Mononuclear cell (primary cell): ENCODE results near the gene TADA2A. TPM values are rescaled to one million over a fixed set of nuclear protein-coding genes. Genes with fewer than 3 reads are reported as not detected.

Experiments
- H3K27me3 ChIP-seq: 2 replicates; pipeline ENCODE4 v1.6.0; 2011; ENCODE audit warnings: low read length, control low read depth; ENCODE audit not compliant: insufficient read depth
- H3K4me1 ChIP-seq: 2 replicates; pipeline ENCODE4 v1.5.1; 2011; ENCODE audit warnings: mild to moderate bottlenecking, low read length, control low read depth; ENCODE audit not compliant: insufficient read depth
- H3K4me3 ChIP-seq: 2 replicates; pipeline ENCODE4 v1.5.1; 2011; ENCODE audit warnings: mild to moderate bottlenecking, low read length, moderate library complexity
- H3K9me3 ChIP-seq: 2 replicates; pipeline ENCODE4 v1.5.1; 2011; ENCODE audit warnings: low read depth, mild to moderate bottlenecking, control low read depth, low read length
- total RNA-seq: library from RNA; depleted of rRNA; stranded (reverse); fragments of >200 nt; gene quantifications from one replicate; pipeline ENCODE4 v1.2.3, GENCODE V29; 2012

TADA2A gene
- total RNA-seq, 1 donor, result 12.0 TPM

- H3K4me1 ChIP-seq, result peaks cover 29% of the 10 kb centered on the region
- H3K27me3 ChIP-seq, result peaks cover 8% of the 10 kb centered on the region
- no peaks in the 10 kb centered on the region for H3K9me3 ChIP-seq
- peak within 1 kb of the TSS; percentile 52 for H3K4me3 ChIP-seq
Observed at GRCh38 chr17:37489197-37490001, 82.7 kb downstream of the TADA2A start, which contains the start of gene DUSP14. Gene DUSP14 (plus strand): TSS chr17:37489891. CDS start chr17:37512273, 22,382 bp downstream.

GRCh38 chr17:37490022-37490587, 83.4 kb downstream of the TADA2A start:
- Histone ChIP-seq H3K9me3 (no peaks in the 10 kb centered on the region), H3K4me1 (peaks cover 29% of the 10 kb centered on the region), H3K27me3 (peaks cover 8% of the 10 kb centered on the region), H3K4me3 (peak overlapping the region; percentile 32)

- Histone ChIP-seq H3K4me1 (peaks cover 29% of the 10 kb centered on the region), H3K27me3 (peaks cover 8% of the 10 kb centered on the region), H3K4me3 (peak overlapping the region; percentile 32), H3K9me3 (no peaks in the 10 kb centered on the region)
Observed at GRCh38 chr17:37490638-37491614, 84.2 kb downstream of the TADA2A start.

GRCh38 chr17:37492167-37492566, 85.5 kb downstream of the TADA2A start:
- peaks cover 29% of the 10 kb centered on the region for H3K4me1 ChIP-seq
- peaks cover 8% of the 10 kb centered on the region for H3K27me3 ChIP-seq
- H3K4me3 ChIP-seq, result no peak overlapping the region
- H3K9me3 ChIP-seq, result no peaks in the 10 kb centered on the region

GRCh38 chr17:37493249-37494027, 86.8 kb downstream of the TADA2A start:
- no peaks in the 10 kb centered on the region for H3K9me3 ChIP-seq
- peaks cover 24% of the 10 kb centered on the region for H3K4me1 ChIP-seq
- peaks cover 8% of the 10 kb centered on the region for H3K27me3 ChIP-seq
- H3K4me3 ChIP-seq, result no peak overlapping the region

GRCh38 chr17:37494401-37494831, 87.7 kb downstream of the TADA2A start:
- peaks cover 6% of the 10 kb centered on the region for H3K27me3 ChIP-seq
- no peaks in the 10 kb centered on the region for H3K9me3 ChIP-seq
- peaks cover 14% of the 10 kb centered on the region for H3K4me1 ChIP-seq
- no peak overlapping the region for H3K4me3 ChIP-seq

GRCh38 chr17:37494971-37495370, 88.3 kb downstream of the TADA2A start:
- peaks cover 6% of the 10 kb centered on the region for H3K27me3 ChIP-seq
- H3K4me1 ChIP-seq, result peaks cover 13% of the 10 kb centered on the region
- no peaks in the 10 kb centered on the region for H3K9me3 ChIP-seq
- H3K4me3 ChIP-seq, result no peak overlapping the region

GRCh38 chr17:37500378-37500777, 93.7 kb downstream of the TADA2A start:
- Histone ChIP-seq H3K27me3 (no peaks in the 10 kb centered on the region), H3K9me3 (no peaks in the 10 kb centered on the region), H3K4me3 (no peak overlapping the region), H3K4me1 (no peaks in the 10 kb centered on the region)

- Histone ChIP-seq H3K27me3 (no peaks in the 10 kb centered on the region), H3K4me3 (no peak overlapping the region), H3K4me1 (no peaks in the 10 kb centered on the region), H3K9me3 (no peaks in the 10 kb centered on the region)
Observed at GRCh38 chr17:37502009-37502936, 95.6 kb downstream of the TADA2A start.

- Histone ChIP-seq H3K27me3 (no peaks in the 10 kb centered on the region), H3K9me3 (no peaks in the 10 kb centered on the region), H3K4me3 (no peak overlapping the region), H3K4me1 (no peaks in the 10 kb centered on the region)
Observed at GRCh38 chr17:37503148-37503547, 96.5 kb downstream of the TADA2A start.

GRCh38 chr17:37505333-37505732, 98.6 kb downstream of the TADA2A start:
- no peaks in the 10 kb centered on the region for H3K4me1 ChIP-seq
- no peak overlapping the region for H3K4me3 ChIP-seq
- no peaks in the 10 kb centered on the region for H3K9me3 ChIP-seq
- H3K27me3 ChIP-seq, result no peaks in the 10 kb centered on the region

GRCh38 chr17:37506678-37507077, 100.0 kb downstream of the TADA2A start:
- Histone ChIP-seq H3K4me3 (no peak overlapping the region), H3K4me1 (no peaks in the 10 kb centered on the region), H3K27me3 (no peaks in the 10 kb centered on the region), H3K9me3 (no peaks in the 10 kb centered on the region)

- Histone ChIP-seq H3K4me3 (no peak overlapping the region), H3K4me1 (no peaks in the 10 kb centered on the region), H3K9me3 (no peaks in the 10 kb centered on the region), H3K27me3 (no peaks in the 10 kb centered on the region)
Observed at GRCh38 chr17:37507111-37507510, 100.4 kb downstream of the TADA2A start.
